Activated naive CD8-positive, alpha-beta T cell treated with anti-CD3 and anti-CD28 coated beads, Interleukin-2, amount 50 U/mL, for 24 hours (primary cell): ENCODE data around the gene IGSF6.

ENCODE experiments used
- ATAC-seq: fragments of 150-1000 bp; cut with Tn5 transposase; one replicate; pipeline ENCODE4 v1.10.0; 2021
- DNase-seq: peaks from one replicate; pipeline ENCODE4 v3.0.0; 2021
- H3K27ac Mint-ChIP-seq: one replicate; pipeline ENCODE4 v1.8.0; 2021; ENCODE audit warnings: mild to moderate bottlenecking, mixed read lengths
- H3K27me3 Mint-ChIP-seq: one replicate; pipeline ENCODE4 v1.8.0; 2021; ENCODE audit warnings: mixed read lengths
- H3K36me3 Mint-ChIP-seq: one replicate; pipeline ENCODE4 v1.8.0; 2021; ENCODE audit warnings: low read depth, mixed read lengths
- H3K4me1 Mint-ChIP-seq: one replicate; pipeline ENCODE4 v1.8.0; 2021; ENCODE audit warnings: mixed read lengths
- H3K4me3 Mint-ChIP-seq: one replicate; pipeline ENCODE4 v1.8.0; 2021; ENCODE audit warnings: mild to moderate bottlenecking, moderate library complexity, mixed read lengths
- H3K9me3 Mint-ChIP-seq: one replicate; pipeline ENCODE4 v1.8.0; 2021; ENCODE audit warnings: mixed read lengths

The IGSF6 gene

GRCh38 chr16:21589551-21589950 lies 62.9 kb downstream of the IGSF6 start:
- H3K4me3 Mint-ChIP-seq: no peak overlapping the region
- H3K9me3 Mint-ChIP-seq: no peaks in the 10 kb centered on the region
- H3K27me3 Mint-ChIP-seq: no peaks in the 10 kb centered on the region
- no peak for ATAC-seq
- no peak overlapping the region for H3K27ac Mint-ChIP-seq
- H3K36me3 Mint-ChIP-seq: no peaks in the 10 kb centered on the region
- DNase-seq: no peak
- no peaks in the 10 kb centered on the region for H3K4me1 Mint-ChIP-seq
